Measurements from ENCODE around the gene SLC7A8.

GRCh38 chr14:23090254-23090636, 93.2 kb downstream of the SLC7A8 start:
- no peak for TF ChIP-seq POLR2A (IDR thresholded peaks at IDR 0.05)
- TF ChIP-seq CTCF (IDR thresholded peaks at IDR 0.05), result no peak
